Heart left ventricle (tissue), 13 donors: Measurements from ENCODE around the gene CARHSP1.

Experiments
- CTCF ChIP-seq, 12 donors: fragments of 200-600 bp; sonication (generic) in 4 of 12; IDR thresholded peaks; one replicate each; pipeline versions ENCODE4 v1.5.0 to v1.8.0; 2018 to 2022; ENCODE audit warnings: antibody characterized with exemption in 12 of 12, mild to moderate bottlenecking in 5 of 12
- POLR2A ChIP-seq, 2 donors: fragments of 450-650 bp; IDR thresholded peaks; one replicate each; pipeline ENCODE4 v1.6.1; 2017; ENCODE audit warnings: antibody characterized with exemption in 2 of 2, mild to moderate bottlenecking in 2 of 2, moderate library complexity in 2 of 2
- donor health status: ischemic (EF 13 %, LVEDD 7.1; RV severe dilation, severe dysfunction).
- donor health status: DM: no; HTN: yes; CAD: no.
- donor health status: DM: no; HTN: no; CAD: no.
- donor health status: ischemic (EF 25% LVEDD 6.9; RV normal size, moderate dysfunction).
- donor health status: ischemic (EF 25% LVEDD 5.7; RV mildly dilated, moderate dysfunction).
- donor health status: ischemic (EF 35%, LVEDD 5.7; RV mildly dilated, moderate dysfunction).
- donor health status: nonischemic (EF 11% LVEDD 7.7; RV severe dilation, severe dysfunction).
- donor health status: DM: yes; HTN: yes; CAD: no.
- donor health status: PGD.
- donor health status: ischemic (EF 29% LVEDD 5.4; RV normal size, mild dysfunction).
- donor health status: nonischemic (EF 23%, LVEDD 6.1; RV moderate dilation, normal function).

- TF ChIP-seq CTCF (IDR thresholded peaks at IDR 0.05) (no peak), POLR2A (IDR thresholded peaks at IDR 0.05) (no peak)
Measured at GRCh38 chr16:8831450-8831849, 37.4 kb downstream of the CARHSP1 start.
